Measurements from ENCODE around the gene DCAF8L1. TPM values are rescaled to one million over a fixed set of nuclear protein-coding genes. Genes with fewer than 3 reads are reported as not detected.

The DCAF8L1 gene
- polyA plus RNA-seq, 1 of the 3 experiments (the other 2 are of a cell fraction) = 0.10 TPM

- no peaks in the 10 kb centered on the region for H3K79me2 ChIP-seq (ENCODE audit: insufficient read depth)
- no peaks in the 10 kb centered on the region for H3F3A ChIP-seq (replicated peaks; ENCODE audit: insufficient read depth)
- 0 out of 2 replicates have a peak overlapping the region, but pooled peaks have one; percentile 27 for H2AFZ ChIP-seq (ENCODE audit: low read depth)
- no peaks in the 10 kb centered on the region for H3K9me2 ChIP-seq
- no peak overlapping the region for H3K9ac ChIP-seq
- H3K27ac ChIP-seq (ENCODE audit: low read depth in 2 of 2, low read length in 1 of 2) = no peak overlapping the region
- ChIA-PET POLR2A (no interaction called here), CTCF (no interaction called here)
- no peaks in the 10 kb centered on the region for H3K27me3 ChIP-seq (ENCODE audit: insufficient read depth)
- no peak for DNase-seq
- WGBS (ENCODE audit: low lambda C conversion rate) = 48% methylated on average over 4 of the region's 4 CpGs
- no peak for TF ChIP-seq RXRA (IDR thresholded peaks at IDR 0.05; ENCODE audit: borderline replicate concordance, low read depth)
- H3K36me3 ChIP-seq (replicated peaks in 1 of 2; ENCODE audit: control insufficient read depth in 1 of 2, insufficient read depth in 2 of 2, low read length in 1 of 2) = no peaks in the 10 kb centered on the region
- H4K20me1 ChIP-seq (ENCODE audit: insufficient read depth) = no peaks in the 10 kb centered on the region
- no peaks in the 10 kb centered on the region for H3K4me1 ChIP-seq (ENCODE audit: control insufficient read depth in 1 of 2, insufficient read depth in 2 of 2, low read depth in 1 of 2, low read length in 1 of 2)
- H3K4me3 ChIP-seq (ENCODE audit: low read depth in 2 of 2, low read length in 1 of 2) = no peak overlapping the region
- no peak overlapping the region for H3K4me2 ChIP-seq
- H3K9me3 ChIP-seq = no peaks in the 10 kb centered on the region
Observed at GRCh38 chrX:27933361-27933760, 47.9 kb downstream of the DCAF8L1 start.

Other genes with a start within 250 kb of the DCAF8L1 start
- not detected in 2 replicates for gene MAGEB10, start 173.5 kb downstream of the DCAF8L1 start, polyA plus RNA-seq (2012; rRNA removed)

Measured in SK-N-SH (cell line).